ENCODE data around the gene RNF167. TPM values are rescaled to one million over a fixed set of nuclear protein-coding genes. Genes with fewer than 3 reads are reported as not detected.

RNF167 gene
- total RNA-seq, 4 donors from 2014 or later = 66.3 to 95.4 (median 80.2) TPM

- H3K4me3 ChIP-seq (ENCODE audit: low read depth, poor library complexity, severe bottlenecking) = no peak overlapping the region
- no peak for DNase-seq (ENCODE audit: low spot score in 2 of 2)
- 29 to 32% methylated on average over 23 of the region's 23 CpGs for WGBS, 2 donors
- intact Hi-C loops (cut with DNase I; ENCODE audit: low total_unique reads) = no loop called here
- TF ChIP-seq CTCF (IDR thresholded peaks at IDR 0.05) = no peak
- no peak for TF ChIP-seq POLR2A (IDR thresholded peaks at IDR 0.05)
Observed at GRCh38 chr17:4968486-4969046, 28.5 kb downstream of the RNF167 start.

GRCh38 chr17:4969047-4969550 lies 29.0 kb downstream of the RNF167 start:
- no peak overlapping the region for H3K4me3 ChIP-seq (ENCODE audit: low read depth, poor library complexity, severe bottlenecking)
- TF ChIP-seq CTCF (IDR thresholded peaks at IDR 0.05) (no peak), POLR2A (IDR thresholded peaks at IDR 0.05) (no peak)
- no peak for DNase-seq (ENCODE audit: low spot score in 2 of 2)
- 76 to 82% methylated on average over 15 of the region's 15 CpGs for WGBS, 2 donors
- intact Hi-C loops (cut with DNase I; ENCODE audit: low total_unique reads) = no loop called here

GRCh38 chr17:4969551-4970173 lies 29.6 kb downstream of the RNF167 start:
- DNase-seq (ENCODE audit: low spot score in 2 of 2) = no peak
- H3K4me3 ChIP-seq (ENCODE audit: low read depth, poor library complexity, severe bottlenecking) = no peak overlapping the region
- TF ChIP-seq CTCF (IDR thresholded peaks at IDR 0.05) = no peak
- TF ChIP-seq POLR2A (IDR thresholded peaks at IDR 0.05) = no peak
- WGBS, 2 donors = 78 to 89% methylated on average over 15 to 16 of the region's 16 CpGs
- intact Hi-C loops (cut with DNase I; ENCODE audit: low total_unique reads) = no loop called here

- DNase-seq (ENCODE audit: low spot score in 2 of 2) = no peak
- 89 to 92% methylated on average over 8 of the region's 8 CpGs for WGBS, 2 donors
- TF ChIP-seq CTCF (IDR thresholded peaks at IDR 0.05) (no peak), POLR2A (IDR thresholded peaks at IDR 0.05) (no peak)
- intact Hi-C loops (cut with DNase I; ENCODE audit: low total_unique reads) = no loop called here
- no peak overlapping the region for H3K4me3 ChIP-seq (ENCODE audit: low read depth, poor library complexity, severe bottlenecking)
Observed at GRCh38 chr17:4970273-4970672, 30.2 kb downstream of the RNF167 start.

DNA sequence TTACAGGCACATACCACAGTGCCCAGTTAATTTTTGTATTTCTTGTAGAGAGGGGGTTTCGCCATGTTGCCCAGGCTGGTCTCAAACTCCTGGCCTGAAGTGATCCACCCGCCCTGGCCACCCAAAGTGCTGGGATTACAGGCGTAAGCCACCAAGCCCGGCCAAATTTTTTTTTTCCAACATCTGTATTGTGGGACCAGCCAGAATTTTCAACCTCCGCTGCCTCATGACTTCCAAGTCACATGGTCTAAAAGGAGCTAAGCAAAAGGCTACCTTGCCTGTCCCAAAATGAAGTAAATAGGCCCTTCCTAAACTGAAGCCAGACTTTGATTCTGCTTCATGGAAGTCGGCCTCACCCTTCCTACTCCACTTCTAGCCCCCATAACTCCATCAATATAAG lies 31.8 kb downstream of the RNF167 start:
- intact Hi-C loops (cut with DNase I; ENCODE audit: low total_unique reads) = no loop called here
- WGBS, 2 donors = 78 to 80% methylated on average over 6 of the region's 6 CpGs
- no peak overlapping the region for H3K4me3 ChIP-seq (ENCODE audit: low read depth, poor library complexity, severe bottlenecking)
- no peak for DNase-seq (ENCODE audit: low spot score in 2 of 2)
- TF ChIP-seq POLR2A (IDR thresholded peaks at IDR 0.05) (no peak), CTCF (IDR thresholded peaks at IDR 0.05) (no peak)

All from lower leg skin (tissue), 4 donors.